Mammary epithelial cell (primary cell): ENCODE results near the gene SCN4B.

Experiments used
- EZH2 ChIP-seq: IDR thresholded peaks from 2 replicates; pipeline ENCODE4 v1.6.1; 2012; ENCODE audit warnings: low read length, inconsistent platforms, borderline replicate concordance
- TF ChIP-seq, protein P1 (sequence below), 2 donors: IDR thresholded peaks in 1 of 2; conservative IDR thresholded peaks in 1 of 2; 2 replicates each; pipeline ENCODE4 v1.5.1; 2011 to 2012; ENCODE audit warnings: inconsistent platforms in 2 of 2, low read length in 2 of 2, mild to moderate bottlenecking in 2 of 2, control low read depth in 1 of 2, low read depth in 1 of 2; ENCODE audit not compliant: insufficient read depth in 1 of 2; ENCODE audit errors: extremely low read depth in 1 of 2

DNA sequence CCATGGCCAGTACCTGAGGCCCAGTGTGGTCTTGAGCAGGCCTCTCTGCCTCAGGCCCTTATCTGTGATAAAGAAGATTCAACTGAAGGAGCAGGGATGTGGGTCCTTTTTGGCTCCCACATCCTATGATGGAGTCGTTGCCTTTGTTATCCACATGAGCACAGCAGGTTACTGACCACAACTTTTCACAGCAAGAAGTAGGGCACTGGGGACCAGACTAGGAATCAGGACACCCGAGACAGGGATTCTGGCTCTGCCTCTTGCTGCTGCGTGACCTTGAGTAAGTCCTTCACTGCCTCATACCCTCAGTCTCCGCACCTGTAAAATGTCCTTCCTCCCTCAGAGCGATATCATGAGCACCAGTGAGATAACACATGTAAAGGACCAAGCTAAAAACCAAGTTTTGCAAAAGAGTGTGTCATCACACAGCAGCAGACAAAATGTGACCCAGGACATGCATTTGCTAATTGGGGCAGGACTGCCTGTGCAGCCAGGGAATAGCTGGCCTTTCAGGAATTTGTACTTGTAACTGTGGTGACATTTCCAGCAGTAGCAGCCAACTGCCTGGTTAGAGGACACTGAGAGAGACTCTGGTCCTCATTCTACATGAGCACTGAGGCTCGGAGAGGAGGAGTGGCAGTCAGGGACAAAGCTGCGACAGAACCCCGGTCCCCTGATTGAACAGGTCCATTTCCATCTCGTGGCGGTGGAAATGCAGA is 52.6 kb downstream of the SCN4B start:
- TF ChIP-seq, protein P1, sequence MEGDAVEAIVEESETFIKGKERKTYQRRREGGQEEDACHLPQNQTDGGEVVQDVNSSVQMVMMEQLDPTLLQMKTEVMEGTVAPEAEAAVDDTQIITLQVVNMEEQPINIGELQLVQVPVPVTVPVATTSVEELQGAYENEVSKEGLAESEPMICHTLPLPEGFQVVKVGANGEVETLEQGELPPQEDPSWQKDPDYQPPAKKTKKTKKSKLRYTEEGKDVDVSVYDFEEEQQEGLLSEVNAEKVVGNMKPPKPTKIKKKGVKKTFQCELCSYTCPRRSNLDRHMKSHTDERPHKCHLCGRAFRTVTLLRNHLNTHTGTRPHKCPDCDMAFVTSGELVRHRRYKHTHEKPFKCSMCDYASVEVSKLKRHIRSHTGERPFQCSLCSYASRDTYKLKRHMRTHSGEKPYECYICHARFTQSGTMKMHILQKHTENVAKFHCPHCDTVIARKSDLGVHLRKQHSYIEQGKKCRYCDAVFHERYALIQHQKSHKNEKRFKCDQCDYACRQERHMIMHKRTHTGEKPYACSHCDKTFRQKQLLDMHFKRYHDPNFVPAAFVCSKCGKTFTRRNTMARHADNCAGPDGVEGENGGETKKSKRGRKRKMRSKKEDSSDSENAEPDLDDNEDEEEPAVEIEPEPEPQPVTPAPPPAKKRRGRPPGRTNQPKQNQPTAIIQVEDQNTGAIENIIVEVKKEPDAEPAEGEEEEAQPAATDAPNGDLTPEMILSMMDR (conservative IDR thresholded peaks at IDR 0.05 in 1 of 2, IDR thresholded peaks at IDR 0.05 in 1 of 2; ENCODE audit: extremely low read depth in 1 of 2, insufficient read depth in 1 of 2, low read depth in 1 of 2, low read length in 2 of 2): no peak
- TF ChIP-seq EZH2: no peak
